Neuronal stem cell (in vitro differentiated cells): ENCODE results near the gene PIWIL1.
A peak's percentile ranks its signal among the peaks of the same experiment; 100 is the strongest.

Source experiments
- DNase-seq: peaks from one replicate; pipeline ENCODE4 v3.0.0-alpha.2; 2013; ENCODE audit warnings: low spot score
- H2AFZ ChIP-seq: one replicate; pipeline ENCODE4 v1.6.1; 2013; ENCODE audit warnings: mild to moderate bottlenecking, low read length, inconsistent platforms
- H2AK5ac ChIP-seq: 2 replicates; pipeline ENCODE4 v1.6.1; 2013; ENCODE audit warnings: low read depth, mild to moderate bottlenecking, inconsistent platforms, low read length, moderate library complexity, mixed read lengths
- H2BK120ac ChIP-seq: 2 replicates; pipeline ENCODE4 v1.6.1; 2013; ENCODE audit warnings: low read depth, mild to moderate bottlenecking, inconsistent platforms, low read length, moderate library complexity, mixed read lengths
- H2BK12ac ChIP-seq: one replicate; pipeline ENCODE4 v1.6.1; 2013; ENCODE audit warnings: low read length, inconsistent platforms
- H2BK15ac ChIP-seq: 2 replicates; pipeline ENCODE4 v1.6.1; 2013; ENCODE audit warnings: mild to moderate bottlenecking, low read length, inconsistent platforms, mixed read lengths
- H2BK5ac ChIP-seq: one replicate; pipeline ENCODE4 v1.6.1; 2013; ENCODE audit warnings: inconsistent platforms, mild to moderate bottlenecking, low read length, moderate library complexity
- H3K14ac ChIP-seq: one replicate; pipeline ENCODE4 v1.6.1; 2013; ENCODE audit warnings: low read length, inconsistent platforms
- H3K18ac ChIP-seq: 2 replicates; pipeline ENCODE4 v1.6.1; 2013; ENCODE audit warnings: low read length, inconsistent platforms
- H3K23ac ChIP-seq: 2 replicates; pipeline ENCODE4 v1.6.1; 2013; ENCODE audit warnings: low read depth, mild to moderate bottlenecking, mixed read lengths, low read length, inconsistent platforms; ENCODE audit not compliant: poor library complexity
- H3K27ac ChIP-seq: replicated peaks from 3 replicates; pipeline ENCODE4 v1.5.1; 2013; ENCODE audit warnings: low read length, inconsistent platforms
- H3K27me3 ChIP-seq, 3 experiments: 2 replicates each; pipeline ENCODE4 v1.6.1; 2013; ENCODE audit warnings: low read length in 3 of 3, mild to moderate bottlenecking in 2 of 3, inconsistent platforms in 1 of 3, low read depth in 1 of 3, mixed read lengths in 1 of 3, moderate library complexity in 1 of 3; ENCODE audit not compliant: control insufficient read depth in 3 of 3, insufficient read depth in 3 of 3
- H3K36me3 ChIP-seq, 2 donors: replicated peaks in 1 of 2; 2 replicates each; pipeline ENCODE4 v1.6.1; 2013; ENCODE audit warnings: low read length in 2 of 2; ENCODE audit not compliant: control insufficient read depth in 2 of 2, insufficient read depth in 2 of 2
- H3K4ac ChIP-seq: 2 replicates; pipeline ENCODE4 v1.6.1; 2013; ENCODE audit warnings: inconsistent platforms, mild to moderate bottlenecking, low read length, moderate library complexity
- H3K4me1 ChIP-seq, 2 donors: 1 replicate in 1 of 2; 2 replicates in 1 of 2; pipeline ENCODE4 v1.6.1; 2013; ENCODE audit warnings: low read length in 2 of 2, low read depth in 1 of 2; ENCODE audit not compliant: control insufficient read depth in 2 of 2, insufficient read depth in 1 of 2
- H3K4me2 ChIP-seq: one replicate; pipeline ENCODE4 v1.6.1; 2013; ENCODE audit warnings: mild to moderate bottlenecking, low read length, inconsistent platforms; ENCODE audit not compliant: insufficient read depth, poor library complexity, severe bottlenecking
- H3K4me3 ChIP-seq, 2 donors: 2 replicates each; pipeline ENCODE4 v1.5.1; 2013; ENCODE audit warnings: low read length in 2 of 2, mild to moderate bottlenecking in 2 of 2, inconsistent platforms in 1 of 2, moderate library complexity in 1 of 2
- H3K79me1 ChIP-seq: one replicate; pipeline ENCODE4 v1.6.1; 2013; ENCODE audit warnings: low read depth, mild to moderate bottlenecking, inconsistent platforms, low read length, moderate library complexity
- H3K9ac ChIP-seq: one replicate; pipeline ENCODE4 v1.6.1; 2013; ENCODE audit warnings: mild to moderate bottlenecking, low read depth, low read length, inconsistent platforms; ENCODE audit not compliant: poor library complexity
- H3K9me3 ChIP-seq, 2 donors: replicated peaks in 1 of 2; 2 replicates each; pipeline versions ENCODE3 to v1.6.1; 2013; ENCODE audit warnings: low read length in 2 of 2, mild to moderate bottlenecking in 2 of 2, inconsistent platforms in 1 of 2, low read depth in 1 of 2, mixed read lengths in 1 of 2, moderate library complexity in 1 of 2; ENCODE audit not compliant: control insufficient read depth in 2 of 2, insufficient read depth in 1 of 2
- H4K8ac ChIP-seq: one replicate; pipeline ENCODE4 v1.6.1; 2013; ENCODE audit warnings: low read depth, mild to moderate bottlenecking, inconsistent platforms, low read length, moderate library complexity
- H4K91ac ChIP-seq: one replicate; pipeline ENCODE4 v1.6.1; 2013; ENCODE audit warnings: low read length, low read depth, mild to moderate bottlenecking, inconsistent platforms; ENCODE audit not compliant: poor library complexity
- WGBS, 2 donors: extraction: QIAGEN DNeasy Blood & Tissue Kit; methylation state at CpG; one replicate each; pipeline ENCODE4 v1.1.7; 2013; ENCODE audit warnings: missing lambda C conversion rate in 2 of 2, mixed read lengths in 1 of 2; ENCODE audit not compliant: insufficient read length in 2 of 2, insufficient replicate concordance in 1 of 2; ENCODE audit errors: extremely low coverage in 2 of 2; 5-methylcytosine and 5-hydroxymethylcytosine counted together

PIWIL1 gene

GRCh38 chr12:130301559-130301958 lies 36.1 kb upstream of the PIWIL1 start:
- Histone ChIP-seq H3K27me3 (peaks cover 0 to 2% (median 0%) of the 10 kb centered on the region in 3 experiments), H3K9ac (no peak overlapping the region), H2AFZ (no peak overlapping the region), H2BK12ac (no peak overlapping the region), H3K9me3 (peaks cover 0 to 2% of the 10 kb centered on the region in 2 donors), H3K4me3 (no peak overlapping the region), H3K4me1 (peaks cover 0 to 1% of the 10 kb centered on the region in 2 donors), H2BK5ac (no peak overlapping the region), H3K23ac (peak overlapping the region; percentile 12), H4K8ac (no peak overlapping the region), H2AK5ac (peak overlapping the region; percentile 67), H3K4me2 (no peak overlapping the region), H2BK15ac (no peak overlapping the region), H3K4ac (no peak overlapping the region), H3K27ac (no peak overlapping the region), H2BK120ac (no peak overlapping the region), H3K79me1 (no peaks in the 10 kb centered on the region), H3K36me3 (no peaks in the 10 kb centered on the region), H4K91ac (no peak overlapping the region), H3K14ac (no peak overlapping the region), H3K18ac (peak overlapping the region; percentile 42)
- no CpG with 5 or more reads among the region's 14 CpGs for WGBS, 2 donors
- DNase-seq, result no peak

- WGBS, 2 donors, result no CpG with 5 or more reads among the region's 8 CpGs
- no peak overlapping the region for H2AK5ac ChIP-seq
- H3K9me3 ChIP-seq, result peaks cover 0 to 2% of the 10 kb centered on the region in 2 donors
- no peak overlapping the region for H3K23ac ChIP-seq
- H3K4me2 ChIP-seq, result no peak overlapping the region
- H2BK120ac ChIP-seq, result no peak overlapping the region
- no peak overlapping the region for H3K18ac ChIP-seq
- no peak overlapping the region for H3K14ac ChIP-seq
- H2BK12ac ChIP-seq, result no peak overlapping the region
- no peak overlapping the region for H3K4ac ChIP-seq
- peaks cover 0 to 2% (median 0%) of the 10 kb centered on the region in 3 experiments for H3K27me3 ChIP-seq
- no peak overlapping the region for H2BK15ac ChIP-seq
- H3K36me3 ChIP-seq, result no peaks in the 10 kb centered on the region
- no peak overlapping the region for H3K9ac ChIP-seq
- H3K79me1 ChIP-seq, result no peaks in the 10 kb centered on the region
- no peak overlapping the region for H4K91ac ChIP-seq
- H3K4me3 ChIP-seq, result no peak overlapping the region
- peaks cover 0 to 1% of the 10 kb centered on the region in 2 donors for H3K4me1 ChIP-seq
- H2AFZ ChIP-seq, result no peak overlapping the region
- no peak overlapping the region for H3K27ac ChIP-seq
- no peak overlapping the region for H2BK5ac ChIP-seq
- H4K8ac ChIP-seq, result no peak overlapping the region
- DNase-seq, result no peak
Measured at GRCh38 chr12:130303781-130304180, 33.9 kb upstream of the PIWIL1 start.

- Histone ChIP-seq H2BK12ac (no peak overlapping the region), H3K23ac (no peak overlapping the region), H2BK15ac (no peak overlapping the region), H3K4me1 (peaks cover 0 to 2% of the 10 kb centered on the region in 2 donors), H3K79me1 (no peaks in the 10 kb centered on the region), H2BK5ac (no peak overlapping the region), H2AK5ac (no peak overlapping the region), H3K4me3 (no peak overlapping the region), H3K4ac (no peak overlapping the region), H2BK120ac (no peak overlapping the region), H3K27ac (no peak overlapping the region), H3K18ac (no peak overlapping the region), H3K36me3 (no peaks in the 10 kb centered on the region), H2AFZ (no peak overlapping the region), H4K8ac (no peak overlapping the region), H3K9ac (no peak overlapping the region), H3K4me2 (no peak overlapping the region), H4K91ac (no peak overlapping the region), H3K27me3 (no peaks in the 10 kb centered on the region), H3K9me3 (peaks cover 0 to 4% of the 10 kb centered on the region in 2 donors), H3K14ac (no peak overlapping the region)
- no CpG with 5 or more reads among the region's 14 CpGs for WGBS, 2 donors
- DNase-seq, result no peak
Measured at GRCh38 chr12:130307859-130308258, 29.8 kb upstream of the PIWIL1 start.

GRCh38 chr12:130308393-130308792 lies 29.3 kb upstream of the PIWIL1 start:
- no peak overlapping the region for H3K27ac ChIP-seq
- H3K9me3 ChIP-seq, result peaks cover 0 to 7% of the 10 kb centered on the region in 2 donors
- no peaks in the 10 kb centered on the region for H3K36me3 ChIP-seq
- no peak for DNase-seq
- no peak overlapping the region for H3K4me2 ChIP-seq
- no peak overlapping the region for H3K4me3 ChIP-seq
- no peak overlapping the region for H3K18ac ChIP-seq
- no peaks in the 10 kb centered on the region for H3K79me1 ChIP-seq
- no peak overlapping the region for H3K23ac ChIP-seq
- H2BK15ac ChIP-seq, result no peak overlapping the region
- H2BK12ac ChIP-seq, result no peak overlapping the region
- H2BK5ac ChIP-seq, result no peak overlapping the region
- H3K4me1 ChIP-seq, result peaks cover 0 to 2% of the 10 kb centered on the region in 2 donors
- H3K14ac ChIP-seq, result no peak overlapping the region
- no CpG with 5 or more reads among the region's 6 CpGs for WGBS, 2 donors
- no peak overlapping the region for H2AK5ac ChIP-seq
- no peak overlapping the region for H2BK120ac ChIP-seq
- no peak overlapping the region for H3K9ac ChIP-seq
- H2AFZ ChIP-seq, result no peak overlapping the region
- no peaks in the 10 kb centered on the region for H3K27me3 ChIP-seq
- no peak overlapping the region for H4K8ac ChIP-seq
- no peak overlapping the region for H4K91ac ChIP-seq
- H3K4ac ChIP-seq, result no peak overlapping the region
